HG02885 (cell line): ENCODE results near the gene CLASP1.
"Not testable (repeated sequence)": the region's sequence is repeated elsewhere in the genome, so short reads cannot be mapped to it uniquely, and the experiment has no call there.

Source experiments
- ATAC-seq: cut with Tn5 transposase; IDR thresholded peaks from one replicate; pipeline ENCODE4 v1.9.1; 2021; ENCODE audit warnings: mild to moderate bottlenecking; ENCODE audit not compliant: unreplicated experiment, poor library complexity

CLASP1 gene

DNA sequence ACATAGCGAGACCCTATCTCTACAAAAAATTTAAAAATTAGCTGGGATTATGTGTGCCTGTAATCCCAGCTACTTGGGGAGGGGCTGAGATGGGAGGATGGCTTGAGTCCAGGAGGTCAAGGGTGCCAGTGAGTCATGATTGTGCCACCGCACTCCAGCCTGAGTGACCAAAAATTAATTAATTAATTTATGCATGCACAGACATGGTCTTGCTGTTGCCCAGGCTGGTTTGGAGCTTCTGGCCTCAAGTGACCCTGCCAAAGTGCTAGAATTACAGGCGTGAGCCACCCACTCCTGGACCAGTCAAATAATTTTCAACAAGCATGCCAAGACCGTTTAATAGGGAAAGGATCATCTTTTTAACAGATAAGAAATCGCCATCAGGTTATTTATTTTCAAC lies 306.5 kb downstream of the CLASP1 start:
- no peak for ATAC-seq

DNA sequence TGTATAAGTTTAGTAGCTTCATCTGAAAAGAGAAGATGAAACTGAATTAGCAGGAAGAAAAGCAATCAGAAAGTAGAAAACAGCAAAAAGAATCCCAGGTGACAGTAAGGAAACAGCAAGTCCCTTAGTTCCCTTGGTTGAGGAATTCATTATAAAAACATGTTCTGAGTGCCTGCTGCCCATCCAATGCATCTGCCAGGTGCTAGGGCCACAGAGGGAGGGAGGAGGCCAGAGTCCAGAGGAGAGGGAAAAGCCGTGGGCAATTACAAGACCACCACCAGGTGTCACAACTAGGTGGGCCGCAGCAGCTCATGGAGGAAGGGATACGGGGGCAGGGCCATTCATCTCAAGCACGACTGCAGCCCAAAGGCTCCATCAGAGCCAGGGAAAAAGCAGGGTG lies 308.3 kb downstream of the CLASP1 start:
- no peak for ATAC-seq

DNA sequence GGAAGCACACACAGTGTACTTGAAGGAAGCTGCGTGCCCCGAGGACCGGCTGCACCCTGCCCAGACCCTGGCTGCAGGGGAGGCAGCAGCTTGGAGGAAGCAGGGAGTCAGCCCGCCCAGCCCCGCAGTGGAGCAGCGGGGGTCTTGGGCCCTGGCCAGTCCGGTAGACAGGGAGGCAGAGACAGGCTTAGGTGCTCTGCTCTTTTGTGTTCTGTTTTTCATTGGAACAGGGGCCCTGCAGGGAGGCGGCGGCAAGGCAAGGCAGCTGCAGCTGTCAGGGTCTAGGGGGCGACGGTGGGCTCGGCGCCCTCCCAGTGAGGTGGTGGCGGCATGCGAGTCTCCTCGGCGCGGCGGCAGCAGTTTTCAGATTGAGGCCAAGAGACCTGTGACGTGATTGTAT lies 311.0 kb downstream of the CLASP1 start:
- no peak for ATAC-seq

DNA sequence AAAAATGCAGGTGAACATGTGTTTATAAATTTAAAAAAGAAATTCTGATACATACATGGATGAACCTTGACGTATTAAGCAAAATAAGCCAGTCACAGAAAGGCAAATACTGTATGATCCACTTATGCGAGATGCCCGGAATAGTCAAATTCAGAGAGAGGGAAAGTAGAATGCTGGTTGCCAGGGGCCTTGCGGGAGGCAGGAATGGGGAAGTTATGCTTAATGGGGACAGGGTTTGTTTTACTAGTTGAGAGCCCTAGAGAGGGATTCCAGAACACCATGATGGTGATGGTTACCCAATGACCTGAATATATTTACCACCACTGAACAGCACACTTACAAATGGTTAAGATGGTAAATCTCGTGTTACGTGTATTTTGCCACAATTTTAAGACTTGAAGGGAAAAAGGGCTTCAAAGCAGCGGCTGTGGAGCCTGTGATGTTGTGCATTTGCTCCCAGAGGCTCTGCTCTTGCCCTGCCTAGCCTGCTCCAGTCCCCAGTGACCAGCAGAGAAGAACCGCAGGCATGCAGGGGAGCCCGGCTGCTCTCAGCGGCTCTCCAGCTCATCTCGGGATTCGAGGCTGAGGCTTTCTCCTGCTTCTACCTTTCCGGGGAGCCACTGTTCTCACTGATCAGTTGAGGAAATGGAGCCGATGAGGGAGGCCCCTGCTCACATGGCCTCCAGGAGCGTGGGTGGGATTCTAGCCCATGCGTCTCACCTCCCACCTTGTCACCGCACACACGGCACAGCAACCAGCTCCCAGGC lies 312.6 kb downstream of the CLASP1 start:
- ATAC-seq: no peak

DNA sequence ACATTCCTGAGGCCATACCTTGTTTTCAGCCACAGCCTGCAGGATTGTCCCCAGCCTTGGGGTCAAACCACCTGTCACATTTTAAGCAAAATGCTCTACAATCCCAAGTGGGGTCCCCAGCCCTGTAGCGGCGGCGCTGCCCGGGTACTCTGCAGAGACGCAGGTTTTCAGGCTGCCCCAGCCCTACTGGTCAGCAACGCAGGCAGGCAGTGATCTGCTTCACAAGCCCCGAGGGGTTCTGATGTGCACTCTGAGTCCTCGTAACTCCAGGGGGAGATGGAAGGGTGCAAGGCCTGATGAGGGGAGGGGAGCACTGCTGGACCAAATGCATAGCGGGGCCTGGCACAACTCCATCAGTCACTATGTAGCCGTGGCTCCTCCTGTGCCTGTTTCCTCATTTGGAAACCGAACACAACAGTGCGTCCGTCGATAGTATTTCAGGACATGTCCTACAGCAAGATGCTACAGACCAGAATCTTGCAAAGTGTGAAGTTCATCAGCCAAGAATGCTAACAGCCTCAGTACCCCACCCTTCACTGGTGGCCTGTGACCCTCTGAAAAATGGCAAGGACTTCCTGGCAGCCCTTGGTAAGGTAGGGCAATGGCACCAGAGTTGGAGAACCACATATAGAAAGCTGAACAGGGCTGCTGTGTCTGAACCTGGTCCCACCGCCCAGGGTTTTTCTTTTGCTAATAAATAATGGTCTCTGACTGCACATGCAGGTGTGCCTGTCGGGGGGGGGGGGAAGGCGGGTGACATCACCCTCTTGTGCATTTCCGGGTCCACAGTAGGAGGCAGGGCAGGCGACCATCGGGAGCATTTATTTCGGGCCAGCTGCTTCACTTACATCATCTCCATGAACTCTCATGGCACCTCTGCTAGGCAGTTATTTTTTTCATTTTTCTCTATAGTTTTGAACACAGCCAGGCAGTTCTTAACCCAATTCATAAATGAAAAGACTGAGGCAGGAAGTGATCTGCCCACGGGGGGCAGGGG lies 313.7 kb downstream of the CLASP1 start:
- ATAC-seq: no peak

DNA sequence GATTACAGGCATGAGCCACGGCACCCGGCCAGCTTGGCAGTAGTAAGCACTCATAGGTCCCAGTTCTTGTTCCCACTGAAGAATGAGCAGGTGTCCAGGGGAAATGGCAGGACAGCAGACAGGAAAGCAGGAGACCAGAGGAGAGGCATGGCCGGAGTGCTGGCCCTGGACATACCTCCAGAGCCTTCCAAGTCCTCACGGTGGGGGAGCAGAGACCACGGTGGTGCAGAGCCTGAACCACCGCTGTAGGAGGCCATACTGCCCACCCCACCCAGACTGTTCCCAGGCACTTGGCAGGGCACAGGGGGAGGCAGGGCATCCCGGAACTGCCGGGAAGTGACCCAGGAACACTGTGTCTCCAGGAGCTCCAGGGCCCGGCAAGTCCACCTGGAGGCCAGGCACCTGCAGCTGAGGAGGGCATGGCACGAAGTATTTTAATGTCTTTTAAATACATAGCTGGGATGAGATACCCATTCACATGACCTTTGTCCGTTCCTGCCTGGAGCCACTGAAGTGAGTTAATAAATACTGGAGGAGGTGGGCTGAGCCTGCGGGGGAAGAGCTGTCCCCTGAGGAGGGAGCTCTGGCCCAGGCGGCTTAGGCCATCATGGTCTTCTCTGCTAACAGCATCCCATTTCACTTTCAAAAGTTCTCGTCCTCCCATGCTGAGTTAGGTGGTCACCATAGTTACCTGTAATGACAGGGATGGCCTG lies 314.5 kb downstream of the CLASP1 start:
- ATAC-seq: no peak

DNA sequence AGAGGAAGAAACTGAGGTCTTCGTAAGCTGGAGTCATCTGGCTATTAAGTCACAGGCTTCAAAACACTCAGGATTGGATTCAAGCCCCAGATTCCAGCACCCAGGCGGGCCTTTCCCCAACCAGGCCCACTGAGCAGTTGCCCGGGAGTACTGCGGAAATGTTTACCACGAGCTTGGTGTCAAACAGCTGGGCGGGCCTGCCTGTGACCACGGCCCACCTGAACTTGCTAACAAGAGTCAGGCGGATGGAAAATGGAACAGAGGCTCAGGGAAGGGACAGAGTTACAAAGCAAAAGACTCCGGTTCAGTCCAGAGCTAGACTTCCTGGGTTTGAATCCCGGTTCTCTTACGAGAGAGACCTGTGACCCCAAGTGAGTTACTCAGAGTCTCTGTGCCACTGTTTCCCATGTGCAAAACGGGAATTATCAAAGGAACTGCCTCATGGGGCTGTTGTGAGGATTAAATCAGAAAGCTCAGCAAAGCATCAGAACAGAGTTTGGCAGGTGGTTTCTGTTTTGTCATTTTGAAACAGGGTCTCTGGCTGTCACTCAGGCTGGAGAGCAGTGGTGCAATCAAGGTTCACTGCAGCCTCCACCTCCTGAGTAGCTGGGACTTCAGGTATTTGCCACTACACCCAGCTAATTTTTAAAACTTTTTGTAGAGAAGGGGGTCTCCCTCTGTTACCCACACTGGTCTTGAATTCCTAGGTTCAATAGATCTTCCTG lies 315.3 kb downstream of the CLASP1 start:
- ATAC-seq: peak; percentile 92

DNA sequence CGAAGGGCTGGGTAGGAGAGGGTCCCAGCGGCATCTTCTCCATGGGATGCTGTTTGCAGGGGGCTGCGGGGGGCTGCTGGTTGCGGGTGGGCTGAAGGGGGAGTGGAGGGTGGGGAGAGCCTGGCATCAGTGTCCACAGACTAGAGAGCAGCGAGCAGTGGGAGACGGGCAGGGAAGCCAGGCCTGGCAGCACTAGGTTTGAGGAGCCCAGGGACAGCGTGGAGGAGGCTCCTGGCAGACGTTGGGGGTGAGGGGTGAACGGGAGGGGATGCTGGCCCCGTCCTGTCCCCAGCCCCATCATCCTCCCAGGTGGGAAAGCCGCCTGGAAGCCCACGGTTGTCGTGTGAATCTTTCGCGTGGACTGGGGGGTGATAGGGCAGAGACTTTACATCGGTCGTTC lies 316.0 kb downstream of the CLASP1 start:
- no peak for ATAC-seq

DNA sequence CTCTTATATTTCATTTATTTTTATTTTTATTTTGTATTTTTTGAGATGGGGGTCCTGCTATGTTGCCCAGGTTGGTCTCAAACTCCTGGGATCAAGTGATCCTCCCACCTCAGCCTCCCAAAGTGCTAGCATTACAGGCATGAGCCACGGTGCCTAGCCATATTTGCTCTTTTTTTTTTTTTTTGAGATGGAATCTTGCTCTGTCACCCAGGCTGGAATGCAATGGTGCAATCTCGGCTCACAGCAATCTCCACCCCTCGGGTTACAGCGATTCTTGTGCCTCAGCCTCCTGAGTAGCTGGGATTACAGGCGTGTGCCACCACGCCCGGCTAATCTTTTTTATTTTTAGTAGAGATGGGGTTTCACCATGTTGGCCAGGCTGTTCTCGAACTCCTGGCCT lies 317.9 kb downstream of the CLASP1 start:
- ATAC-seq: not testable (repeated sequence)

DNA sequence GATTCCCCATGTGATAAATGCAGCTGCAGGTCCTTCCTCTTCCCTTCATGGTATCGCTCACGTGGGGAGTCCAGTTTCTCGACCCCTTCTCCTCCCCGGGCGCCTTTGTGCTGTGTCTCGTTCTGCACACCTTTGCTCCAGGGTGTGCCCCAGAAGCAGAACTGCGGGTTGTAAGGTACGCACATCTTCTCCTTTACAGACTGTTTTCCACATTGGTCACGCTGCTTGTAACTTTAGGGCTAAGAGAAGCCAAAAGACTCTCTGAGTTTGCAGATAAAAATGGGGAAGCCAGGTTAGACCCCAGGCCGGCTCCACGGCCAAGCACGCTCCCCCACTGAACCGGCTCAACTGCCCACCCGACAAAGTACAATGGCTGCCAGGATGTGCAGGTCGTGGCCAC lies 318.3 kb downstream of the CLASP1 start:
- ATAC-seq: no peak

DNA sequence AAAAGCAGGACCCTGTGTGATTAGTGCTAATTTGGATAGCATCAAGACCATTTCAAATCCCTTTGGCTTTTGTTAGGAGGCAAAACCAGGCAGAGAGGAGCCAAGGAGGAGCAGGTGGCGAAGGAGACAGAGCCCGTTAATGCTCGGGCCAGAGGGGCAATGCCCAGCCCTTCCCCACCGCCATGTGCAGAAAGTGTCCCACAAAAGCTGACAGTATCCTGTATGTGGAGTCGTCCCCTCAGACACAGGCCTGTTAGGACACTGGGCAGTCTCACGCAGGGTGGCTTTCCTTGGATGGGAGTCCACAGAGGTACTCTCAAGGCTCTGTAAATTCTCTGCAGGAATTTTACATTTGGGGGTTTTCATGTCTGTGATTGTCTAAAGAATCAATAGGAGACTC lies 319.5 kb downstream of the CLASP1 start:
- no peak for ATAC-seq

DNA sequence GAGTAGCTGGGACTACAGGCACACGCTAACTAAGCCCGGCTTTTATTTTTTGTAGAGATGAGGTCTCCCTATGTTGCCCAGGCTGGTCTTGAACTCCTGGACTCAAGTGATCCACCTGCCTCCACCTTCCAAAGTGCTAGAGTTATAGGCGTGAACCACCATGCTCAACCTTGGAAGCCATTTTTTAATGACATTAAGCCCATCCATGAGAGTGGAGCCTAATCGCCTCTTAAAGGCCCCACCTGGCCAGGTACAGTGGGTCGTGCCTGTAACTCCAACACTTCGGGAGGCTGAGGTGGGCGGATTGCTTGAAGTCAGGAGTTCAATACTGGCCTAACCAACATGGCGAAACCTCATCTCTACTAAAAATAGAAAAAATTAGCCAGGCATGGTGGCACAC lies 322.6 kb downstream of the CLASP1 start:
- no peak for ATAC-seq

DNA sequence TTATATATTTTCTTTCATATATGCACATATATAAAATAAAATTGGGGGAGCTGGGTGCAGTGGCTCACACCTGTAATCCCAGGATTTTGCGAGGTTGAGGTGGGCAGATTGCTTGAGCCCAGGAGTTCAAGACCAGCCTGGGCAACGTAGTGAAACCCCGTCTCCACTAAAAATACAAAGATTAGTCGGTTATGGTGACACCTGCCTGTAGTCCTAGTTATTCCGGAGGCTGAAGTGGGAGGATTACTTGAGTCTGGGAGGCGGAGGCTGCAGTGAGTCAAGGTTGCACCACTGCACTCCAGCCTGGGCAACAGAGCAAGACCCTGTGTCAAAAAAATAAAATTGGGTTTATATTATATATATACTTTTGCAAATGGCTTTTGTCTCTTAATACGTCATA lies 324.7 kb downstream of the CLASP1 start:
- no peak for ATAC-seq

DNA sequence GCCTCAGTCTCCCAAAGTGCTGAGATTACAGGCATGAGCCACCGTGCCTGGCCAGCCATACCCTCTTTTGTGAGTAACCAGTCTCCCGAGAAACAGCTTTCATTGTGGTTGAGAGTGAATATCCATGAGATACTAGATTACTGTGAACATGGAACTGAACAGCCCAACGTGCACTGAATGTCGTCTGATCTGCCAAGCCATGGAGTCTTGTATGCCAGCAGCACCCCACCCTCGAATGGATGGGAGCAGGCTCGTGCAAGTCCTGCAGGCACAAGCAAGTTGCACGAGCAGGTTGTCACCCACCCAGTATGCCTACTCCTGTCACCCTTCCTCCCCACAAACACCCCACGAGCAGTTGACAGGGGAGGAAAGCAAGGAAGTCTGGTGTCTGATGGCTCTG lies 327.8 kb downstream of the CLASP1 start:
- no peak for ATAC-seq

DNA sequence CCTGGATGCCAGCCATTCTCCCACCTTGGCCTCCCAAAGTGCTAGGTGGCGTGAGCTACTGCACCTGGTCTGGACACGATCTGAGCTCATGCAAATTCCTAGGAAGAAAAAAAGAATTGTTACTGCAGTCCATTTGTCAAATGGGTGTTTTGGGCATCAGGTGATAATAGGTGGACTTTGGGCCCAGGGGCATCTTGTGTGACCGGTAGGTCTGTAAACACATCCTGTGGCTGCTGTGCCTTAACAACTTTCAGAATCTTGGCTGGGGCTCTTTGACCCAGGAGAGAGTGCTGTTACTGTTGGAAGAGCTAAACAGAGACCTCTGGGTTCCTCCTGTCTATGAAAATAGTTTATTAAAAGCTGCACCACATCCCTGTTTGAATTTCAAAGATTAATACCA lies 329.3 kb downstream of the CLASP1 start:
- no peak for ATAC-seq

DNA sequence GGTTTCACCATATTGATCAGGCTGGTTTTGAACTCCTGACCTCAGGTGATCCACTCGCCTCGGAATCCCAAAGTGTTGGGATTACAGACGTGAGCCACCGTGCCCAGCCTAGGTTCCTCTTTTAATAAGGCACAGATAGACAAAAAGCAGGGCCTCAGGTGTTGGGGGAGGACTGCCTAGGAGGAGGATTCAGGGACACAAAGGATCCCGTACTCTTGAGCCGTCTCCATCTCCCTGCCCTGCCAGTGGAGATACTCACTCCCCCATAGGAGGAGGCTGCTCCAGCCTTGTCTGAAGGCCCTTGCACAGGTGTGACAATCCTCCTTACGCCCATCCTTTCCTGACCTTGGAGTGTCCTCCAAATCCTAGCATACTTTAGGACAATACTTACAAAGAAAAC lies 332.3 kb downstream of the CLASP1 start:
- no peak for ATAC-seq

DNA sequence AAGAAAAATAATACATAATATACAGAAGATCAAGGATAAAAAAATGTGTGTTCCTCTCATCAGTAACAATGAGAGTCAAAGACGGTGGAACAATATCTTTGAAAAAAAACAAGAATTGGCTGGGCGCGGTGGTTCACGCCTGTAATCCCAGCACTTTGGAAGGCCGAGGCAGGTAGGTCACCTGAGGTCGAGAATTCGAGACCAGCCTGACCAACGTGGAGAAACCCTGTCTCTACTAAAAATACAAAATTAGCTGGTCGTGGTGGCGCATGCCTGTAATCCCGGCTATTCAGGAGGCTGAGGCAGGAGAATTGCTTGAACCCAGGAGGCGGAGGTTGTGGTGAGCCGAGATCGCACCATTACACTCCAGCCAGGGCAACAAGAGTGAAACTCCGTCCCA lies 335.6 kb downstream of the CLASP1 start:
- not testable (repeated sequence) for ATAC-seq

DNA sequence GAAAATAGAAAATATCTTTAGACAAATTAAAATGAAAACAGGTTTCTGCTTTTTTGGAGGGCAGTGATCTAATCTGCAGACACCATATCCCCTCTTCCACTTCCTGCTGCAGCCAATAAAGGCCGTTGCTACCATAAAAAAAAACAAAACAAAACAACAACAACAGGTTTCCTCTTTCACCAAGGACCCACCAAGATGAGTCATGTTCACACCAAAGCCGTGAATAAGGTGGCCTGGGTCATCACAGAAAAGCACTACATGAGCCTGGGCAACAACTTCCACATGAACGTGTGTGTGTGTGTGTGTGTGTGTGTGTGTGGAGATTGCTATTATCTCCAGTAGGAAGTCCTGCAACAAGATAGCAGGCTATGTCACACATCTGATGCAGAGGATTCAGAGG lies 339.5 kb downstream of the CLASP1 start:
- peak; percentile 77 for ATAC-seq

DNA sequence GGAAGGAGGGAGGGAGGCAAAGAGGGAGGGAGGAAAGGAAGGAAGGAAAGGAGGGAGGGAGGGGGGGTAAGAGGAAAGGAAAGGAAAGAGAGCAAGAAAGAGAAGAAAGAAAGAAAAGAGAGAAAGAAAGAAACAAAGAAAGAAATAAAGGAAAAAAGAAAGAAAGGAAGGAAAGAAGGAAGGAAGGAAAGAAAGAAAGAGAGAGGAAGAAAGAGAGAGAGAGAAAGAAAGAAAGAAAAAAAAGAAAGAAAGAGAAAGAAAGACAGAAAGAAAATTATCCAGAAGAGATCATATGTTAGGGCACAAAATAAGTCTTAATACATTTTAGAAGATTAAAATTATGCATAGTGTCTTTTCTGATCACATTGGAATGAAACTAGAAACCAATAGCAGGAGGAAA lies 339.9 kb downstream of the CLASP1 start:
- no peak for ATAC-seq

DNA sequence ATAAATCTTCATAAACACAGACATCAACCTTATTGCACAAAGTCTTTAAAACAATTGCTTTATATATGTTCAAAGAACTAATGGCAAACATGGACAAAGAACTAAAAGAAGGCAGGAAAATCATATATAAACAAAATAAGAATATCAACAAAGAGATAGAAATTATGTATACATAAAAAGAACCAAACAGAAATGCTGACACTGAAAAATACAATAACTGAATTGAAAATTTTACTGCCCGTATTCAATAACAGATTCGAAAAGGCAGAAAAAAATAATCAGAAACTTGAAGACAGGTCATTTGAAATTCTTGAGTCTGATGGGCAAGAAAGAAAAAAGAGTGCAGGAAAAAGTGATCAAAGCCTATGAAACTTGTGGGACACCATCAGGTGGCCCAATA lies 342.2 kb downstream of the CLASP1 start:
- no peak for ATAC-seq
